GM12864 (cell line): ENCODE results near the gene NEK2.

Experiments used
- DNase-seq: peaks from one replicate; pipeline ENCODE4 v3.0.0-alpha.2; 2011; ENCODE audit warnings: low read depth
- H3K4me3 ChIP-seq: 2 replicates; pipeline ENCODE4 v1.5.1; 2011; ENCODE audit warnings: mild to moderate bottlenecking, low read depth, low read length, control low read depth
- CTCF ChIP-seq: IDR thresholded peaks from 2 replicates; pipeline ENCODE4 v1.5.1; 2011; ENCODE audit warnings: low read depth, mild to moderate bottlenecking, moderate library complexity, low read length, control low read depth, inconsistent platforms; ENCODE audit errors: missing control alignments

Gene NEK2

GRCh38 chr1:211680752-211681327, 5.4 kb upstream of the NEK2 start:
- peak; percentile 86 for DNase-seq
- H3K4me3 ChIP-seq: no peak overlapping the region
- peak; percentile 69 for TF ChIP-seq CTCF

DNA sequence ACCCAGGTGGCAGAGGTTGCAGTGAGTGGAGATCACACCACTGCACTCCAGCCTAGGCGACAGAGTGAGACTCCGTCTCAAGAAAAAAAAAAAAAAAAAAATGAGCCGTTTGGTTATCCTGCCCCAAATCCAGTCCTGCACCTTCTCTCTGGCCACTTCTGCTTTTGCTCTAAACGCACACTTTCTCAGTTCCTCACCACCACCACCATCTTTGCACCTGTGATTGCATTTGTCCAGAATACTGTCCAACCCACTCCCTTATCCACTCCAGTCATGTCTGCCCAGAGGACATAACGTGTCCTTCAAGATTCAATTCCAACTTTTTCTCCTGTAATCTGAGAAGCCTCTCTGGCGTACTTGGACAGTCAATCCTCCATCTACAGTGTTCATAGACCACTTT, 2.2 kb upstream of the NEK2 start:
- H3K4me3 ChIP-seq: no peak overlapping the region
- peak; percentile 82 for DNase-seq

DNA sequence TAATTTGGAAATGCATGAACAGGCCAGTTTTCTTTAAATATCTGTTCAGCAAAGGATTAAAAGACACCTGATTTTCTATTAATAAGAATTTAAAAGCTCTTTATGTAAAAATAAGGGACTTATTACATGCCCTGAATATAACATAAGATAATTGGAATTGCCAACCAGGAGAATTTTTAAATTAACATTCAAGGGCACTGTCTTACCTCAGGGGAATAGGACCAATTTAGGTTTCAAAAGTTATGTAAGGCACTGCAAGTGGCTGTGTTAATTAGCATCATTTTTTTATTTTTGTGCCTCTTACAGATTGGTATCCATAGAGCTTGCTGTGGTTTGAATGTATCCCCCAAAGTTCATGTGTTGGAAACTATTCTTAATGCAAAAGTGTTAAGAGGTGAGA, 1.3 kb upstream of the NEK2 start:
- no peak overlapping the region for H3K4me3 ChIP-seq
- DNase-seq: no peak
- TF ChIP-seq CTCF: no peak

More for the DNA sequence above, 2.2 kb upstream of the NEK2 start:
- TF ChIP-seq CTCF: no peak

DNA sequence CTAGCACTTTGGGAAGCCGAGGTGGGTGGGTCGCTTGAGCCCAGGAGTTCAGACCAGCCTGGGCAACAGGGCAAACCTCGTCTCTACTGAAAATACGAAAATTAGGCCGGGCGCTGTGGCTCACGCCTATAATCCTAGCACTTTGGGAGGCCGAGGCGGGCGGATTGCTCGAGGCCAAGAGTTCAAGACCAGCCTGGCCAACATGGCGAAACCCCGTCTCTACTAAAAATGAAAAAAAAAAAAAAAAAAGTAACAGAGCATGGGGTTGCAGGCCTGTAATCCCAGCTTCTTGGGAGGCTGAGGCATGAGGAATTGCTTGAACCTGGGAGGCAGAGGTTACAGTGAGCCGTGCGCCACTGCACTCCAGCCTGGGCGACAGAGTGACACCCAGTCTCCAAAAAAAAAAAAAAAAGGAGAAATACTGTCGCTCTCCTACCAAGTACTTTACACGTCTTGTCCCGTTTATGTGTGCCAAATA, 724 bp upstream of the NEK2 start:
- no peak for TF ChIP-seq CTCF
- no peak for DNase-seq
- H3K4me3 ChIP-seq: peak overlapping the region; percentile 83

GRCh38 chr1:211667065-211667617, 8.3 kb downstream of the NEK2 start:
- TF ChIP-seq CTCF: no peak
- H3K4me3 ChIP-seq: no peak overlapping the region
- no peak for DNase-seq

DNA sequence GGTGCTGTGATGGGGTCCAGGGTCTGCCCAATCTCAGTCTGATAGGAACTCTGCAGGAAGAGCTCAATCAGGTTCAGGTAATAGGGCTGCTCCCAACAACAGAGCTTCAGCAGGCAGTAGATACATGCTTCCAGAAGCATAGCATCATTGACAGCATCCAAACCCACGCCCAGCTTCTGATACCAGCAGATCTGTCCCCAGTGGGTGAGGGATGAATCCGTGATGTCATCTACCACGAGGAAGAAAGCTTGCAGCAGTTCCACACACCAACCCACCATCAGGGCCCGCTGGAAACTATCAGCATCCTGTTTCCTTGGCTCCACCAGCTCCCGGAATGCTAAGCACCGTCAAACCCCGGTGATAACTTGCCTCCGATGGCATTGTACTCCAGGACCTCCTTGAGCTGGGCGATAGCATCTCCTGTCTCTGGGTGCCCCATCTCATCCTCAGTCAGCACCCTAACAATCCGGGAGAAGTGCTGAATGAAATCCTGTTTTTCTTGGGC, 14.7 kb downstream of the NEK2 start:
- no peak for DNase-seq
- no peak overlapping the region for H3K4me3 ChIP-seq
- TF ChIP-seq CTCF: no peak

DNA sequence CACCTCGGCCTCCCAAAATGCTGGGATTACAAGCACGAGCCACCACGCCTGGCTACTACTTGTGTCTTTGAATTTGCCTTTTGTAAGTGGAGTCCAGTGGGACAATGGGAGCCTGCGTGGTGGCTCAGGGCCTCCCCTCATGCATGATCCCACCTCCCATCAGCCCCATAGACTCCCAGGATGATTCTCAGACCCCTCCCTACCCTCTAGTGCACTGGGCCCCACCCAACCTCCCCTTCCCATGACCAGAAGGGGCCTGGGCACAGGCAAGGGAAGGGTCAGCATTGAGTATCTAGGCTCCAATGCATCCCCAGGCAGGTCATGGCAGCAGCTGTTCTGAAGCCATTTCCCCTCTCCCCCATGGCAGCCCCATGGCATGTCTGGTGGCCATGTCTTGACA, 18.7 kb downstream of the NEK2 start:
- no peak for DNase-seq
- no peak for TF ChIP-seq CTCF
- H3K4me3 ChIP-seq: no peak overlapping the region
